Neural cell (in vitro differentiated cells): Measurements from ENCODE around the gene C1orf52. TPM values are rescaled to one million over a fixed set of nuclear protein-coding genes. Genes with fewer than 3 reads are reported as not detected.

Experiments
- H2AFZ ChIP-seq: fragments of 200-600, 300-800 bp; sonication (generic), shearing (Covaris generic); 2 replicates; pipeline ENCODE4 v1.6.0; 2014; ENCODE audit warnings: low read depth, mild to moderate bottlenecking, antibody characterized with exemption, low read length, moderate library complexity
- H3F3A ChIP-seq: fragments of 200-600 bp; shearing (Covaris generic); 2 replicates; pipeline ENCODE4 v1.6.1; 2016; ENCODE audit warnings: mild to moderate bottlenecking, moderate library complexity, mixed read lengths, antibody characterized with exemption, low read length; ENCODE audit not compliant: insufficient read depth, poor library complexity, severe bottlenecking
- H3K27ac ChIP-seq: fragments of 200-600, 300-800 bp; sonication (generic), shearing (Covaris generic); 2 replicates; pipeline ENCODE4 v1.5.1; 2014; ENCODE audit warnings: mild to moderate bottlenecking, low read length, moderate library complexity
- H3K27me3 ChIP-seq: fragments of 300-800, 200-600 bp; sonication (generic), shearing (Covaris generic); 2 replicates; pipeline ENCODE4 v1.6.0; 2014; ENCODE audit warnings: mild to moderate bottlenecking, low read depth, low read length, moderate library complexity; ENCODE audit not compliant: insufficient read depth
- H3K36me3 ChIP-seq: fragments of 300-800, 200-600 bp; sonication (generic), shearing (Covaris generic); 2 replicates; pipeline ENCODE4 v1.5.1; 2014; ENCODE audit warnings: mild to moderate bottlenecking, antibody characterized with exemption, low read length, moderate library complexity; ENCODE audit not compliant: insufficient read depth
- H3K4me2 ChIP-seq: fragments of 300-800, 200-600 bp; sonication (generic), shearing (Covaris generic); 2 replicates; pipeline ENCODE4 v1.6.0; 2014; ENCODE audit warnings: mild to moderate bottlenecking, low read length
- H3K4me3 ChIP-seq: fragments of 300-800, 200-600 bp; sonication (generic), shearing (Covaris generic); 2 replicates; pipeline ENCODE4 v1.5.1; 2014; ENCODE audit warnings: mild to moderate bottlenecking, low read length, moderate library complexity
- H3K79me2 ChIP-seq: fragments of 200-600 bp; shearing (Covaris generic); replicated peaks from 2 replicates; pipeline ENCODE4 v1.6.0; 2014; ENCODE audit warnings: mild to moderate bottlenecking, low read length, moderate library complexity; ENCODE audit not compliant: insufficient read depth
- H3K9ac ChIP-seq: fragments of 300-800, 200-600 bp; sonication (generic), shearing (Covaris generic); 2 replicates; pipeline ENCODE4 v1.6.1; 2016; ENCODE audit warnings: mild to moderate bottlenecking, low read length, mixed read lengths
- H3K9me2 ChIP-seq: fragments of 200-600 bp; shearing (Covaris generic); 2 replicates; pipeline ENCODE4 v1.6.1; 2016; ENCODE audit warnings: mild to moderate bottlenecking, low read length, mixed read lengths; ENCODE audit not compliant: insufficient read depth
- H3K9me3 ChIP-seq: fragments of 200-600, 300-800 bp; sonication (generic), shearing (Covaris generic); 2 replicates; pipeline ENCODE4 v1.6.1; 2016; ENCODE audit warnings: mild to moderate bottlenecking, mixed run types, low read length, moderate library complexity, mixed read lengths
- H4K20me1 ChIP-seq: fragments of 200-600 bp; shearing (Covaris generic); 2 replicates; pipeline ENCODE4 v1.6.1; 2016; ENCODE audit warnings: mild to moderate bottlenecking, mixed run types; ENCODE audit not compliant: insufficient read depth
- EP300 ChIP-seq: fragments of 450-650 bp; conservative IDR thresholded peaks from 2 replicates; pipeline ENCODE4 v1.6.1; 2014; ENCODE audit warnings: antibody characterized with exemption, mild to moderate bottlenecking, moderate library complexity; ENCODE audit not compliant: poor library complexity, severe bottlenecking
- EZH2 ChIP-seq: fragments of 200-600, 300-800 bp; shearing (Covaris generic), sonication (generic); IDR thresholded peaks from 2 replicates; pipeline ENCODE4 v1.6.1; 2014; ENCODE audit warnings: antibody characterized with exemption, low read length, borderline replicate concordance, mild to moderate bottlenecking; ENCODE audit not compliant: insufficient read depth, poor library complexity, severe bottlenecking
- MXI1 ChIP-seq: fragments of 450-650 bp; conservative IDR thresholded peaks from 2 replicates; pipeline ENCODE4 v1.6.1; 2014; ENCODE audit warnings: antibody characterized with exemption, mild to moderate bottlenecking; ENCODE audit not compliant: poor library complexity, severe bottlenecking
- POLR2AphosphoS5 ChIP-seq: IDR thresholded peaks from 2 replicates; pipeline ENCODE4 v1.6.1; 2012
- RAD21 ChIP-seq: fragments of 450-650 bp; conservative IDR thresholded peaks from 2 replicates; pipeline ENCODE4 v1.6.1; 2014; ENCODE audit warnings: antibody characterized with exemption, mild to moderate bottlenecking, moderate library complexity
- SMC3 ChIP-seq: fragments of 450-650 bp; conservative IDR thresholded peaks from 2 replicates; pipeline ENCODE4 v1.6.1; 2014; ENCODE audit warnings: antibody characterized with exemption, mild to moderate bottlenecking, moderate library complexity; ENCODE audit not compliant: poor library complexity
- TAF1 ChIP-seq: IDR thresholded peaks from 2 replicates; pipeline ENCODE4 v1.6.1; 2012; ENCODE audit warnings: low read depth
- polyA plus RNA-seq: library from polyadenylated mRNA; depleted of rRNA; stranded (reverse); fragments of >200 nt; gene quantifications from 2 replicates; pipeline ENCODE4 v1.2.3, GENCODE V29; 2014
- TF ChIP-seq, protein P1 (sequence below): IDR thresholded peaks from 2 replicates; pipeline ENCODE4 v1.6.1; 2012; ENCODE audit warnings: borderline replicate concordance
- TF ChIP-seq, protein P2 (sequence below): fragments of 450-650 bp; IDR thresholded peaks from 2 replicates; pipeline ENCODE4 v1.5.1; 2014; ENCODE audit warnings: antibody characterized with exemption, mild to moderate bottlenecking, moderate library complexity; ENCODE audit not compliant: poor library complexity, severe bottlenecking

Gene C1orf52
- polyA plus RNA-seq, 1 donor from 2014 or later, result 94.6 TPM

DNA sequence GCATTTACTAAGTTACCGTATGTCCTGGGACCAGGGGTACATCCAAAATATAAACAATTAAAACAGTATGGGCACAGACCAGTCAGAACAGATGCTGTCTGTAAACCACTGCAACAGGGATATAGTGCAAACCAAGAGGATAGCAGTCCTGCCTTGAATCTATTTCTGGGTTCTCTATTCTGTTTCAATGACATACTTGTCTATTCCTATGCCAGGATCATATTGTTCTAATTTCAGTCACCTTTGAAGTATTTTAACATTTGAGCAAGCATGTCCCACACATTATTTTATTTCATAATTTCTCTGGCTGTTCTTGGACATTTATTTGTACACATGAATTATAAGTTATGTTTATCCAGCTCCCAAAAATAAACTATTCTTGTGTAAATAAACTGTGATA, 30.5 kb downstream of the C1orf52 start:
- TF ChIP-seq TAF1, result no peak
- TF ChIP-seq POLR2AphosphoS5, result no peak
- no peak for TF ChIP-seq EP300
- TF ChIP-seq MXI1, result no peak
- TF ChIP-seq, protein P1, sequence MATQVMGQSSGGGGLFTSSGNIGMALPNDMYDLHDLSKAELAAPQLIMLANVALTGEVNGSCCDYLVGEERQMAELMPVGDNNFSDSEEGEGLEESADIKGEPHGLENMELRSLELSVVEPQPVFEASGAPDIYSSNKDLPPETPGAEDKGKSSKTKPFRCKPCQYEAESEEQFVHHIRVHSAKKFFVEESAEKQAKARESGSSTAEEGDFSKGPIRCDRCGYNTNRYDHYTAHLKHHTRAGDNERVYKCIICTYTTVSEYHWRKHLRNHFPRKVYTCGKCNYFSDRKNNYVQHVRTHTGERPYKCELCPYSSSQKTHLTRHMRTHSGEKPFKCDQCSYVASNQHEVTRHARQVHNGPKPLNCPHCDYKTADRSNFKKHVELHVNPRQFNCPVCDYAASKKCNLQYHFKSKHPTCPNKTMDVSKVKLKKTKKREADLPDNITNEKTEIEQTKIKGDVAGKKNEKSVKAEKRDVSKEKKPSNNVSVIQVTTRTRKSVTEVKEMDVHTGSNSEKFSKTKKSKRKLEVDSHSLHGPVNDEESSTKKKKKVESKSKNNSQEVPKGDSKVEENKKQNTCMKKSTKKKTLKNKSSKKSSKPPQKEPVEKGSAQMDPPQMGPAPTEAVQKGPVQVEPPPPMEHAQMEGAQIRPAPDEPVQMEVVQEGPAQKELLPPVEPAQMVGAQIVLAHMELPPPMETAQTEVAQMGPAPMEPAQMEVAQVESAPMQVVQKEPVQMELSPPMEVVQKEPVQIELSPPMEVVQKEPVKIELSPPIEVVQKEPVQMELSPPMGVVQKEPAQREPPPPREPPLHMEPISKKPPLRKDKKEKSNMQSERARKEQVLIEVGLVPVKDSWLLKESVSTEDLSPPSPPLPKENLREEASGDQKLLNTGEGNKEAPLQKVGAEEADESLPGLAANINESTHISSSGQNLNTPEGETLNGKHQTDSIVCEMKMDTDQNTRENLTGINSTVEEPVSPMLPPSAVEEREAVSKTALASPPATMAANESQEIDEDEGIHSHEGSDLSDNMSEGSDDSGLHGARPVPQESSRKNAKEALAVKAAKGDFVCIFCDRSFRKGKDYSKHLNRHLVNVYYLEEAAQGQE, result no peak
- TF ChIP-seq SMC3, result no peak
- no peak for TF ChIP-seq EZH2
- no peak for TF ChIP-seq RAD21
- TF ChIP-seq, protein P2, sequence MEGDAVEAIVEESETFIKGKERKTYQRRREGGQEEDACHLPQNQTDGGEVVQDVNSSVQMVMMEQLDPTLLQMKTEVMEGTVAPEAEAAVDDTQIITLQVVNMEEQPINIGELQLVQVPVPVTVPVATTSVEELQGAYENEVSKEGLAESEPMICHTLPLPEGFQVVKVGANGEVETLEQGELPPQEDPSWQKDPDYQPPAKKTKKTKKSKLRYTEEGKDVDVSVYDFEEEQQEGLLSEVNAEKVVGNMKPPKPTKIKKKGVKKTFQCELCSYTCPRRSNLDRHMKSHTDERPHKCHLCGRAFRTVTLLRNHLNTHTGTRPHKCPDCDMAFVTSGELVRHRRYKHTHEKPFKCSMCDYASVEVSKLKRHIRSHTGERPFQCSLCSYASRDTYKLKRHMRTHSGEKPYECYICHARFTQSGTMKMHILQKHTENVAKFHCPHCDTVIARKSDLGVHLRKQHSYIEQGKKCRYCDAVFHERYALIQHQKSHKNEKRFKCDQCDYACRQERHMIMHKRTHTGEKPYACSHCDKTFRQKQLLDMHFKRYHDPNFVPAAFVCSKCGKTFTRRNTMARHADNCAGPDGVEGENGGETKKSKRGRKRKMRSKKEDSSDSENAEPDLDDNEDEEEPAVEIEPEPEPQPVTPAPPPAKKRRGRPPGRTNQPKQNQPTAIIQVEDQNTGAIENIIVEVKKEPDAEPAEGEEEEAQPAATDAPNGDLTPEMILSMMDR, result no peak
- Histone ChIP-seq H3K9ac (no peak overlapping the region), H3K27ac (no peak overlapping the region), H3K79me2 (no peaks in the 10 kb centered on the region), H3K36me3 (no peaks in the 10 kb centered on the region), H2AFZ (no peak overlapping the region), H3K9me3 (no peaks in the 10 kb centered on the region), H3K4me3 (no peak overlapping the region), H3F3A (no peaks in the 10 kb centered on the region), H3K27me3 (no peaks in the 10 kb centered on the region), H3K4me2 (no peak overlapping the region), H3K9me2 (no peaks in the 10 kb centered on the region), H4K20me1 (no peaks in the 10 kb centered on the region)

DNA sequence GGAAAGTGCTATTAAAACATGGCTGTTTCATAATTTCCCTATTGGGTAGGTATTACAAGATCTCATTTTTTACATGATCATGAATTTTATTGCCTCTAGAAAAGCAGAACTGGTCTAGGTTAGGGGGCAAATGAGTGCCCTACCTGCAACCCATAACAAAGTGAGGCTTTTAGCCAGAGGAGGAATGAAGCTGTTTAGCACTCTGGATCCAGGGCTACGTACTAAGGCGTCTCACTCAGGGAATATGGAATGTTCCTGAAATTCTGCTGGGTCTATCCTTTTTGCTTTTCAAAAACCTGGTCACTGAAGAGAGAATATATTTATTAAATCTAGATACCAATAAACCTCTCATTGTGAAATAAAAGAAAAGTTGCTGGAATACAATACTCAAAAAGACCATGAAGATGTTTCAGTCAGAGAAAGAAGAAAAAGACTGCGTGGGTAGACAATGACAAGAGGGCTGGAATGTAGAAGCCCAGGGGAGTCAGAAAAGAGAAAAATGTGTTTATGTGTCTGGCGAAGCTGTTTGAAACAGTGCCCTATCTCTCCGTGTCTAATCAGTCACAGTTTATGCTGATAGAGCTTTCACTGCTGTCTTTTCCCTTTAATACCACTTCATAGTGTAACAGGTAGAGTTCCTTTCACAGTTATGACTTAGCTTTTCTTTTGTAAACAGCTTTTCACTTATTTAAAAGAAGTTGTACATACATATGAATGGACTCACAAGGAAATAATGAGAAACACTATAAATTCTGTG, 33.7 kb downstream of the C1orf52 start:
- Histone ChIP-seq H3K4me3 (no peak overlapping the region), H3K27ac (no peak overlapping the region), H3K36me3 (no peaks in the 10 kb centered on the region), H3K9me3 (no peaks in the 10 kb centered on the region), H3K27me3 (no peaks in the 10 kb centered on the region), H3K4me2 (no peak overlapping the region), H4K20me1 (no peaks in the 10 kb centered on the region), H3K79me2 (no peaks in the 10 kb centered on the region), H3K9me2 (no peaks in the 10 kb centered on the region), H3K9ac (no peak overlapping the region), H2AFZ (no peak overlapping the region), H3F3A (no peaks in the 10 kb centered on the region)
- no peak for TF ChIP-seq POLR2AphosphoS5
- TF ChIP-seq, protein P1, result no peak
